ENCODE data around the gene TSC1.

DNA sequence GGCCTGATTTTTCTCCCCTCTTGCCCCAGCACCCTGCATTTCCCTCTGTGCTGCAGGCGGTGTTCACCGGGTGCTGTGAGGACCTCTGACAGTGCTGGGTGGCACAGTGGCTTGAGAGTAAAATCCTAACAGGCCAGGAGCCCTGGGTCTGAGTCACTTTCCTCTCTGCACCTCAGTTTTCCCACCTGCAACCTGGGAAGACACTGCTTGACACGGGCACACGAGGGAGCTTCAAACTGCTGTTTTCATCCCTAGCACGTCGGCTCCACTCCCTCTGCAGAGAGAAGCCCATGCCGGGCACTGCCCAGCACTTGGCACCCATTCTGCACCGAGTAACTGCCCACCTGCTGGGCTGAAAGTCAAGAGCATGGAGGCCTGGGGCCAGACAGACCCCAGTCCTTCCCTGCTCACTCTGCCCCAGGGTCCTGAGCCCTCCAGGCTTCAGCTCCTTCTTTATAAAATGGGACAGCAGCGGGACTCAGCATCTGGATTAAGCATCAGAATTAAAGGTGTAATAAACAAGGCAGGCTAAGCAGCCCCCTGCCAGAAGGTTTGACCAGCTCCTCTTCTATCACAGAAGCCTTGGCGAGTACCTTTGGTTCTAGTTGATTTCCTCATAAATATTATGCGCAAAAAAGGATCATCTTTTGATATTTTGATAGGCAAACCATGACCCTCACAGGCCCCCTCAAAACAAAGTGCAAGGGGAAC, 39.2 kb upstream of the TSC1 start:
- TF ChIP-seq POLR2A (IDR thresholded peaks at IDR 0.05; ENCODE audit: low read depth, low read length) (no peak), REST (IDR thresholded peaks at IDR 0.05; ENCODE audit: low read depth, low read length) (no peak), NFIC (IDR thresholded peaks at IDR 0.05; ENCODE audit: low read depth, low read length) (no peak), POU2F2 (IDR thresholded peaks at IDR 0.05; ENCODE audit: borderline replicate concordance, low read depth, low read length) (no peak), SPI1 (IDR thresholded peaks at IDR 0.05; ENCODE audit: borderline replicate concordance, insufficient read depth, low read depth, low read length) (no peak), POLR2AphosphoS2 (IDR thresholded peaks at IDR 0.05; ENCODE audit: low read depth, low read length) (no peak), BHLHE40 (IDR thresholded peaks at IDR 0.05; ENCODE audit: borderline replicate concordance in 1 of 2, low read depth in 2 of 2, low read length in 1 of 2) (no peak), SMARCA5 (IDR thresholded peaks at IDR 0.05) (no peak), BCL11A (IDR thresholded peaks at IDR 0.05; ENCODE audit: low read depth, low read length) (no peak)
- TF ChIP-seq, protein P1, sequence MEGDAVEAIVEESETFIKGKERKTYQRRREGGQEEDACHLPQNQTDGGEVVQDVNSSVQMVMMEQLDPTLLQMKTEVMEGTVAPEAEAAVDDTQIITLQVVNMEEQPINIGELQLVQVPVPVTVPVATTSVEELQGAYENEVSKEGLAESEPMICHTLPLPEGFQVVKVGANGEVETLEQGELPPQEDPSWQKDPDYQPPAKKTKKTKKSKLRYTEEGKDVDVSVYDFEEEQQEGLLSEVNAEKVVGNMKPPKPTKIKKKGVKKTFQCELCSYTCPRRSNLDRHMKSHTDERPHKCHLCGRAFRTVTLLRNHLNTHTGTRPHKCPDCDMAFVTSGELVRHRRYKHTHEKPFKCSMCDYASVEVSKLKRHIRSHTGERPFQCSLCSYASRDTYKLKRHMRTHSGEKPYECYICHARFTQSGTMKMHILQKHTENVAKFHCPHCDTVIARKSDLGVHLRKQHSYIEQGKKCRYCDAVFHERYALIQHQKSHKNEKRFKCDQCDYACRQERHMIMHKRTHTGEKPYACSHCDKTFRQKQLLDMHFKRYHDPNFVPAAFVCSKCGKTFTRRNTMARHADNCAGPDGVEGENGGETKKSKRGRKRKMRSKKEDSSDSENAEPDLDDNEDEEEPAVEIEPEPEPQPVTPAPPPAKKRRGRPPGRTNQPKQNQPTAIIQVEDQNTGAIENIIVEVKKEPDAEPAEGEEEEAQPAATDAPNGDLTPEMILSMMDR (IDR thresholded peaks at IDR 0.05 in 2 of 3, conservative IDR thresholded peaks at IDR 0.05 in 1 of 3; ENCODE audit: control insufficient read depth in 2 of 3, extremely low read depth in 1 of 3, insufficient read depth in 1 of 3, low read depth in 3 of 3, low read length in 3 of 3), result no peak
- TF ChIP-seq, protein P2, sequence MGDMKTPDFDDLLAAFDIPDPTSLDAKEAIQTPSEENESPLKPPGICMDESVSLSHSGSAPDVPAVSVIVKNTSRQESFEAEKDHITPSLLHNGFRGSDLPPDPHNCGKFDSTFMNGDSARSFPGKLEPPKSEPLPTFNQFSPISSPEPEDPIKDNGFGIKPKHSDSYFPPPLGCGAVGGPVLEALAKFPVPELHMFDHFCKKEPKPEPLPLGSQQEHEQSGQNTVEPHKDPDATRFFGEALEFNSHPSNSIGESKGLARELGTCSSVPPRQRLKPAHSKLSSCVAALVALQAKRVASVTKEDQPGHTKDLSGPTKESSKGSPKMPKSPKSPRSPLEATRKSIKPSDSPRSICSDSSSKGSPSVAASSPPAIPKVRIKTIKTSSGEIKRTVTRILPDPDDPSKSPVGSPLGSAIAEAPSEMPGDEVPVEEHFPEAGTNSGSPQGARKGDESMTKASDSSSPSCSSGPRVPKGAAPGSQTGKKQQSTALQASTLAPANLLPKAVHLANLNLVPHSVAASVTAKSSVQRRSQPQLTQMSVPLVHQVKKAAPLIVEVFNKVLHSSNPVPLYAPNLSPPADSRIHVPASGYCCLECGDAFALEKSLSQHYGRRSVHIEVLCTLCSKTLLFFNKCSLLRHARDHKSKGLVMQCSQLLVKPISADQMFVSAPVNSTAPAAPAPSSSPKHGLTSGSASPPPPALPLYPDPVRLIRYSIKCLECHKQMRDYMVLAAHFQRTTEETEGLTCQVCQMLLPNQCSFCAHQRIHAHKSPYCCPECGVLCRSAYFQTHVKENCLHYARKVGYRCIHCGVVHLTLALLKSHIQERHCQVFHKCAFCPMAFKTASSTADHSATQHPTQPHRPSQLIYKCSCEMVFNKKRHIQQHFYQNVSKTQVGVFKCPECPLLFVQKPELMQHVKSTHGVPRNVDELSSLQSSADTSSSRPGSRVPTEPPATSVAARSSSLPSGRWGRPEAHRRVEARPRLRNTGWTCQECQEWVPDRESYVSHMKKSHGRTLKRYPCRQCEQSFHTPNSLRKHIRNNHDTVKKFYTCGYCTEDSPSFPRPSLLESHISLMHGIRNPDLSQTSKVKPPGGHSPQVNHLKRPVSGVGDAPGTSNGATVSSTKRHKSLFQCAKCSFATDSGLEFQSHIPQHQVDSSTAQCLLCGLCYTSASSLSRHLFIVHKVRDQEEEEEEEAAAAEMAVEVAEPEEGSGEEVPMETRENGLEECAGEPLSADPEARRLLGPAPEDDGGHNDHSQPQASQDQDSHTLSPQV (IDR thresholded peaks at IDR 0.05), result no peak
